Loucy (cell line): Measurements from ENCODE around the gene VPS37C.

Source experiments
- H2AFZ ChIP-seq: fragments of 200-600 bp; sonication (generic); 2 replicates; pipeline ENCODE4 v1.6.0; 2016; ENCODE audit warnings: antibody characterized with exemption, mild to moderate bottlenecking, low read length, moderate library complexity
- H3F3A ChIP-seq: fragments of 200-600 bp; 2 replicates; pipeline ENCODE4 v1.6.0; 2016; ENCODE audit warnings: antibody characterized with exemption, low read depth, mild to moderate bottlenecking
- H3K27me3 ChIP-seq: fragments of 200-600 bp; sonication (generic); 2 replicates; pipeline ENCODE4 v1.6.1; 2014; ENCODE audit warnings: low read length, mild to moderate bottlenecking; ENCODE audit not compliant: insufficient read depth, poor library complexity, severe bottlenecking
- H3K36me3 ChIP-seq: fragments of 200-600 bp; sonication (generic); 2 replicates; pipeline ENCODE4 v1.6.1; 2016; ENCODE audit warnings: low read length; ENCODE audit not compliant: insufficient read depth
- H3K4me1 ChIP-seq: fragments of 200-600 bp; sonication (generic); 2 replicates; pipeline ENCODE4 v1.5.1; 2014; ENCODE audit warnings: low read length, mild to moderate bottlenecking; ENCODE audit not compliant: insufficient read depth, poor library complexity, severe bottlenecking
- H3K4me2 ChIP-seq: fragments of 200-600 bp; sonication (generic); 2 replicates; pipeline ENCODE4 v1.6.0; 2014; ENCODE audit warnings: antibody characterized with exemption, low read length, low read depth, mild to moderate bottlenecking; ENCODE audit not compliant: poor library complexity, severe bottlenecking
- H3K4me3 ChIP-seq: fragments of 200-600 bp; sonication (generic); 2 replicates; pipeline ENCODE4 v1.5.1; 2014; ENCODE audit warnings: low read length, mild to moderate bottlenecking, mixed read lengths; ENCODE audit not compliant: poor library complexity, severe bottlenecking
- H3K79me2 ChIP-seq: fragments of 200-600 bp; sonication (generic); 2 replicates; pipeline ENCODE4 v1.6.1; 2014; ENCODE audit warnings: low read length; ENCODE audit not compliant: insufficient read depth
- H3K9ac ChIP-seq: fragments of 200-600 bp; sonication (generic); 2 replicates; pipeline ENCODE4 v1.6.0; 2014; ENCODE audit warnings: mild to moderate bottlenecking, low read depth, low read length, moderate library complexity; ENCODE audit not compliant: poor library complexity, severe bottlenecking
- H3K9me2 ChIP-seq: fragments of 200-600 bp; sonication (generic); replicated peaks from 2 replicates; pipeline ENCODE4 v1.6.1; 2016; ENCODE audit warnings: low read depth, low read length, mixed read lengths
- H3K9me3 ChIP-seq: fragments of 200-600 bp; sonication (generic); 2 replicates; pipeline ENCODE4 v1.6.1; 2014; ENCODE audit warnings: mild to moderate bottlenecking, antibody characterized with exemption, low read length, low read depth; ENCODE audit not compliant: insufficient read depth
- H4K20me1 ChIP-seq: fragments of 200-600 bp; sonication (generic); 2 replicates; pipeline ENCODE4 v1.6.0; 2014; ENCODE audit warnings: antibody characterized with exemption, low read length, mild to moderate bottlenecking; ENCODE audit not compliant: insufficient read depth, poor library complexity, severe bottlenecking
- CTCF ChIP-seq: fragments of 200-600 bp; sonication (generic); conservative IDR thresholded peaks from 2 replicates; pipeline ENCODE4 v1.5.1; 2014; ENCODE audit warnings: mild to moderate bottlenecking, antibody characterized with exemption, low read length
- EZH2phosphoT487 ChIP-seq: fragments of 200-600 bp; IDR thresholded peaks from 2 replicates; pipeline ENCODE4 v1.6.1; 2018; ENCODE audit warnings: antibody characterized with exemption, mild to moderate bottlenecking, moderate library complexity, borderline replicate concordance

VPS37C gene

GRCh38 chr11:61131186-61131585, 30.0 kb downstream of the VPS37C start:
- no peaks in the 10 kb centered on the region for H3K9me3 ChIP-seq
- TF ChIP-seq CTCF (no peak), EZH2phosphoT487 (no peak)
- H3K4me1 ChIP-seq, result peaks cover 7% of the 10 kb centered on the region
- H3K79me2 ChIP-seq, result no peaks in the 10 kb centered on the region
- peaks cover 4% of the 10 kb centered on the region; the same call in 1 of the 2 replicates for H3K36me3 ChIP-seq
- H3K27me3 ChIP-seq, result no peaks in the 10 kb centered on the region
- no peaks in the 10 kb centered on the region for H4K20me1 ChIP-seq
- H3K9ac ChIP-seq, result no peak overlapping the region
- H3K4me3 ChIP-seq, result no peak overlapping the region
- no peaks in the 10 kb centered on the region for H3K9me2 ChIP-seq
- H3F3A ChIP-seq, result no peaks in the 10 kb centered on the region
- no peak overlapping the region for H3K4me2 ChIP-seq
- H2AFZ ChIP-seq, result no peak overlapping the region

GRCh38 chr11:61129639-61130523, 31.3 kb downstream of the VPS37C start:
- Histone ChIP-seq H3F3A (no peaks in the 10 kb centered on the region), H4K20me1 (no peaks in the 10 kb centered on the region), H3K36me3 (peaks cover 4% of the 10 kb centered on the region; the same call in 1 of the 2 replicates), H3K4me1 (peaks cover 7% of the 10 kb centered on the region), H3K4me3 (no peak overlapping the region), H3K27me3 (no peaks in the 10 kb centered on the region), H3K4me2 (peak overlapping the region; percentile 39), H3K9me3 (no peaks in the 10 kb centered on the region), H3K9ac (peak overlapping the region; percentile 45), H3K9me2 (no peaks in the 10 kb centered on the region), H2AFZ (peak overlapping the region; percentile 43), H3K79me2 (no peaks in the 10 kb centered on the region)
- no peak for TF ChIP-seq EZH2phosphoT487
- TF ChIP-seq CTCF, result peak; percentile 100

GRCh38 chr11:61128947-61129638, 32.1 kb downstream of the VPS37C start:
- Histone ChIP-seq H3K36me3 (peaks cover 4% of the 10 kb centered on the region; the same call in 1 of the 2 replicates), H3K9ac (no peak overlapping the region), H3F3A (no peaks in the 10 kb centered on the region), H3K9me2 (no peaks in the 10 kb centered on the region), H4K20me1 (no peaks in the 10 kb centered on the region), H3K27me3 (no peaks in the 10 kb centered on the region), H2AFZ (peak overlapping the region; percentile 37; the same call in 1 of the 2 replicates), H3K79me2 (no peaks in the 10 kb centered on the region), H3K4me1 (peaks cover 12% of the 10 kb centered on the region), H3K9me3 (no peaks in the 10 kb centered on the region), H3K4me3 (no peak overlapping the region), H3K4me2 (peak overlapping the region; percentile 4)
- no peak for TF ChIP-seq CTCF
- TF ChIP-seq EZH2phosphoT487, result no peak
